DMS53 (cell line): ENCODE results near the gene STAMBP.
"Not testable (repeated sequence)": the region's sequence is repeated elsewhere in the genome, so short reads cannot be mapped to it uniquely, and the experiment has no call there.

Source experiments
- DNase-seq: peaks from one replicate; lab custom pipeline; 2025; lab: John Stamatoyannopoulos, UW

STAMBP gene

DNA sequence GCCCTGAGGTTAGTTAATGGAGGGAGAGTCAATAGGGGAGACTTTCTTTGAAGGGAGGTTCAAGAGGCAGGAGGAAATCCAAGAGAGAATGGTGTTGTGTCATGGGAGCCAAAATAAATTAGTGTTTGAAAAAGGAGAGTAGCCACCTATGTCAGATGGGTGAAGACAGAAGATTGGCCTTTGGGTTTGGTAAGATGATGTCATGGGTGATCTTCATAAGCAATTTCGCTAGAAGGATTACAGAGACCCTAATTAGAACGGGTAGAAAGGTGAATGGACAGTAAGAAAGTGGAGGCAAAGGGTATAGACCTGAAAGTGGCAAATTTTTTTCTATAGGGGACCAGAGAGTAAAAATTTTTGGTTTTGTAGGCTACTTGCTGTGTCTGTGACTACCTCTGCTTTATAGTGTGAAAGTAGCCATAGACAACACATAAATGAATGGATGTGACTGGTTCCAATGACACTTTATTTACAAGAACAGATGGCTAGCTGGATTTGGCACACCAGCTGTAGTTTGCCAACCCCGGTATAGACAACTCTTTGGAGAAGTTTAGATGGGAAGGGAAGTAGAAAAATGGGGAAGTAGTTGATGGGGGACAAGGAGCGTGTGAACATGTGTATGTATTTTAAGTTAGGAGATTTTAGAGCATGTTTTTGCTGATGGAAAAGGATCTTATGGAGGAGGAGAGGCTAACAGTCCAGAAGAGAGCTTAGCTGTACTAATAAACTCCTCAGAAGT lies 9.3 kb downstream of the STAMBP start:
- no peak for DNase-seq

DNA sequence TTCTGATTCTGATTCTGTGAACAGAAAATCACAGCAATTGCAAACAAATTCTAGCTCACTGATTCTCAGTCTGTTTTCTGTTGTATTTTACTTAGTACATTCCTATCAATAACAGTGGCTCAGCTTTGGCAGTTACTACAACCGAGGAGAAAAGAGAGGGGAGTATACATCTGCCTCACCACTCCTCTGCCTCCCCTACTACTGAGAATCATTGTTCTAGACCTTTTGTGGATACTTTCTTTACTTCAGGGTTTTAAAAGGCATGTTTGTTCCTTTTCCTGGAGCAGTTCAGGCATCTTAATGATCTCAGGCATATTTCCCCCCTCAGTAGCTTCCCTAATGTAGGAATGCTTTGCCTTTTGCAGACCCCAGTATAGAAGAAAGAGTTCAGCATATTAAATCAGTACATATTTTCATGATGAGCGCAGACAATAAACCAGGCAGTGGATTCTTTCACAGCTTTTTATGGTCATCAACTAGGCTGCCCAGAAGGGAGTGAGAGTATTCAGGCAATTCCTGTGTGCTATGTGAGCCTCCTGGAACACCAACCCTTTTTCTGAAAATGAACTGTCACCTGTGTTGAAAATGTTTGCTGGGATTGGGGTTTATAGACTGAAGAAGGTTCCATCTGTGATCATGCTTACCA lies 10.3 kb downstream of the STAMBP start:
- no peak for DNase-seq

DNA sequence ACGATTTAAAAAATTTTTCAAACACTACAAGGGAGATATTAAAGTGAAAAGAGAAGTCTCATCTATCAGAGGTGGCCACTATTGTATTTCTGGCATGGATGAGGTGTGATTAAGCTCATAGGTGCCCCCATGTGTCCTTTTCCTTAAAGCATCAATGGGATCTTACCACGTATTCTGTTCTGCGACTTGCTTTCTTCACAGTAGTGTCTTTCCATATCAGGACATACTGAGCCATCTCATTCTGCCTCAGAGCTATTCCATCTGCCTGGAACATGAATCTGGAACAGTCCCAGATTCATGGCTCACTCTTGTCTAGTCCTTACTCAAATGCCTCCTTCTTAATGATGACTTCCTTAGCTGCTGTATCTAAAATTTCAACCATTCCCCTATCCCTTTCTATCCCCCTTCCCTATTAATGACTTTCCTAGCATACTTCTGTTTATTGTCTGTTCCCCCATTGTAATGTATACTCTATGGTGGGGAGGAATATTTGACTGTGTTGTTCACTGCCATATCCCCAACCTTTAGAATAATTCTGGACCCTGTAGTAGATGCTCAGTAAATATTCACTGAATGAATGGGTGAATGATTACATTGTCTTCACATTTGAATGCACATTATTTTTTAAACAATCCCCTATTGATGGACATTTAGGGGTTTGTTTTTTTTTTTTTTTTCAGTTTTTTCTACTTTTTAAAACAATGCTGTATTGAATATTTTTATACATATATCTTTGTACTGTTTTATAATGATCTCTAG lies 11.1 kb downstream of the STAMBP start:
- DNase-seq: no peak

DNA sequence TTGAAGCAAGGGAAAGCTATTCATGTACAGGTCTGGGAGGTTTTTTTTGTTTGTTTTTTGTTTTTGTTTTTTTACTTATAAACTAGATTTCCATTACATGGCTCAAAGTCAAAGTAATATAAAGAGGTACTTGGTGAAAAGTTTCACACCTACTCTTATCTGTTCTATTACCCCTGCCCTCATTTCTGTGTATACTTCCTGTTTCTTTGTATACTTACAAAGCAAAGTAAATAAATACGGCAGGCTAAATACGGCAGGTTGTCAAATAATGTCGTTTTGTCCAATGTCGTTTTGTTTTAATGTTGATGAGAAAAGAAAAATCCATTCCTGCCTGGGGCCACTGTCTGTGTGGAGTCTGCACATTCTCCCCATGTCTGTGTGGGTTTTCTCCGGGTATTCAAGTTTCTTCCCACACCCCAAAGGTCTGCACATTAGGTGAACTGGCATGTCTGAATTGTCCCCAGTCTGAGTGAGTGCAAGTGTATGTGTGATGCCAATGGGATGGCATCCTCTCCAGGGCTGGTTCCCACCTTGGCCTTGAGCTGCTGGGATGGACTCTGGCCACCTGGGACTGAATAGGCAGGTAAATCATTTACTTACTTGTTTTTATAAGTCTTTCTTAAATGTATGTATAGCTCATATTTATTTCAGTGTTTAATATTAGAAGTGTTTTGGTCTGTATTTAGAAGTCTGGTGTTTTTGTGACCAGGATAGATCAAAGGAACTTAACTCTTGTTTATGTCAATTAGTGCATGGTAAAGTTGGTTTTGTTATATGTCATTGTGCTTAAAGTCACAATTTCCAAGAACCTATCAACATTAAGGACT lies 13.4 kb downstream of the STAMBP start:
- DNase-seq: peak; percentile 88

DNA sequence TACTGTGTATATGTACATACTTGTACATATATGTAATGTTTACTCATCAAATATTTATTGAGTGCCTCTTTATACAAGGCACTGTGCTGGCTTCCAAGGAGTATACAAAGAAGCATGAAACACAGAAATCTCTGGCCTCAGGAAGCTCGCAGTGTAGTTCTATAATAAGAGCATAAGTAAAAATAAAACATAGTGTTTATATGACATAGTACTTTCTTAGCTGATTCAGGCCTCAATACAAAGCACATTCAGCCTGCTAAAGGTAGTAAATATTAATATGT lies 13.9 kb downstream of the STAMBP start:
- DNase-seq: peak; percentile 88

DNA sequence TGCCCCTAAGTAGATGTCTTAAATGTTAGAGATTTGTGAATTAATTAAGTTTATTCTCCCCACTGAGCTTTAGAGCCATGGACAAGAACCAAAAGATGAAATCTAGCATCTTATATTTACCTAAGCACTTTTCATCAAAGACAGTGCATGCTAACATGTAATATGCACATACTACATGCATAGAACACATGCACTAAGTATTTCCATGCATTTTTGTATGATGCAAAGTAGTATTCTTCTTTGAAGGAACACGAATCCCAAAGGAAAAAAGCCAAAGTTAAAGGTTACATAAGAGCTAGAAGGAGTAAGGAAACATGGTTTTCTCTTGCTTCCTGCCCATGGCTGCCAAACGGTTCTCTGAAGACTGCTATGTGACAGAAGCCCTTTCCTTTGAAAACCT lies 15.3 kb downstream of the STAMBP start:
- no peak for DNase-seq

DNA sequence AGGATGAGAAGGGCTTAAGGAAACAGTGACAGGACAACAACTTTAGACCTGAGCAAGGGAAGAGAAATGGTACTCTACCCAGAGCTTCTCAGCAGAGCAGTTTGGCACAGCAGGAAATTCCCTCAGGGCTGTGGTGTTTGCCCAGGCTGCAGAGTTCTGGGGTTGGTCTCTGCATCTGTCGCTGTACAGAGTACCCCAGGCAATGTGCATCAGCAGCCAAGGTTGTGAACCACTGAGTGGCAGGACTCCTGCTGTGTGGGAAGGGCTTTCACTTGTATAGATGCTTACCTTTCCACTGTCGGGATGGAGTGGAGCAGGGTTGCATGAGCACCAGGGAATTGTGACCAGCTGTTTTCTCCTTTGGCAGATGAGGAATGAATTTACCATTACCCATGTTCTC lies 21.2 kb downstream of the STAMBP start:
- no peak for DNase-seq

DNA sequence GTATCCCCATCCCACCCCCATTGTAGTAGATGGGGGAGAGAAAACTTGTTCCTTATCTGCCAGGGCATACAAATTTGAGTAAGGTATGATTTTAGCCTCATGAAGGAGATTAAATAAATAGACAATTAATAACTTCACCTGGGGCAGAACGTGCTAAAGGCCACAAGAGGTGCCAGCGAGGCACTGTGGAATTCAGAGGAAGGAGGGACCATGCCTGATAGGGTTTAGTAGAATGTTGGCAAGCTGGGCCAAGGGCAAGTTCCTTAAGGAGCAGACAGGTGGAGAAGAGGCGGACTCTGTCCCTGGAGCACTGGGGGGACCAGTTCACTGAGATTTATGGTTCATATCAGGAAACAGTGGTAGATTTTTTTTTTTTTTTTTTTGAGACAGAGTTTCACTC lies 22.5 kb downstream of the STAMBP start:
- DNase-seq: peak; percentile 60

DNA sequence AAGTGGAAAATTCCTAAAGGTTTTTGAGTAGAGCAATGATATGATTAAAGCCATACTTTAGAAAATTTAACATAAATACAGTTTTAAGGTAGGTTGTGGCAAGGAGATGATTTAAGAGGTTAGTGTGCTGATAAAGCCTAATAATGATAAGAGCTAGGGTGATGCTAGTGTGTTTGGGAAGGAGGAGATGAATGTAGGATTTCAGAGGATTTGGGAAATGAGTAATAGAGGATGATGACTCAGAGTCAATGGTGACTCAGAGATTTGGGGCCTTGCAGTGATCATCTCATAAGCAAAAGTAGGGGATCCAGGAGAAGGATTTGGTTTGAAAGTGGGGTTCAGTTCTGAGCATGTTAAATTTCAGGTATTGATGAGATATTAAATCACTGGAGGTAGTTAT lies 23.3 kb downstream of the STAMBP start:
- no peak for DNase-seq

DNA sequence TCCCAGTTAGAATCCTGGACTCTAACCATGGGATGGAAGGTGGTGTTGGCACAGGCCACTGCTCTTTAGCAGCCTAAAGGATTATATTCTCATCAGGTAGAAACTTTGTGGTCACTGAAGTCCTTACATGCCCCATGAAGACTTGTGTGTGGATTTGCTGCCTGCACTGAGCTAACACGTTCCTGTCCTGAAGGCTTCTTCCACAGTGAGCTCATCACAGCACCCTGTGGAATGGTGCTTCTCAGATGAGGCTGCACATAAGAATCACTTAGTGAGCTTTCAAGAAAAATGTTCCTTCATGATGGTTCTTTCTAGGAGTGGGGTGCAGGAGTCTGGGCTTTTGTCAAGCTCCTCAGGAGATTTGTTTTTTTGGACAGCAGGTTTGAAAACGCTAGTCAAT lies 26.8 kb downstream of the STAMBP start:
- no peak for DNase-seq

DNA sequence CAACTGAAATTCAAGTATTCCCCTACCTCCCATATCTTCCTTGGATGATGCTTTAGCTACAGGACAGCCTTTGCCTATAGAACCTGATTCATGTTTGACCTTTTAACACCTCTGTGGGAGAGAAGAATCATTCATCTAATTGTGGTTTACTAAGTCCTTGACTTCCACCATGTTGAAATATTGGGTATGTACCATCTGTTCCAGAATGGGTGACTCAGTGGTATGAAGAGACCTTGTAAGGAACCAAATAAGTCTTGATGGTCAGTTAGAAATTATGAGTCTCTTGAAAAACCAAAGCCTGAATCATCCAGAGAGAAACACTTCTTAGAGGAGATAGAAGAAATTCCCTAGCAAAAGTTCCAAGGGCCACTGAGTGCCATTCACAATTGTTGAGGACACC lies 27.5 kb downstream of the STAMBP start:
- DNase-seq: no peak

DNA sequence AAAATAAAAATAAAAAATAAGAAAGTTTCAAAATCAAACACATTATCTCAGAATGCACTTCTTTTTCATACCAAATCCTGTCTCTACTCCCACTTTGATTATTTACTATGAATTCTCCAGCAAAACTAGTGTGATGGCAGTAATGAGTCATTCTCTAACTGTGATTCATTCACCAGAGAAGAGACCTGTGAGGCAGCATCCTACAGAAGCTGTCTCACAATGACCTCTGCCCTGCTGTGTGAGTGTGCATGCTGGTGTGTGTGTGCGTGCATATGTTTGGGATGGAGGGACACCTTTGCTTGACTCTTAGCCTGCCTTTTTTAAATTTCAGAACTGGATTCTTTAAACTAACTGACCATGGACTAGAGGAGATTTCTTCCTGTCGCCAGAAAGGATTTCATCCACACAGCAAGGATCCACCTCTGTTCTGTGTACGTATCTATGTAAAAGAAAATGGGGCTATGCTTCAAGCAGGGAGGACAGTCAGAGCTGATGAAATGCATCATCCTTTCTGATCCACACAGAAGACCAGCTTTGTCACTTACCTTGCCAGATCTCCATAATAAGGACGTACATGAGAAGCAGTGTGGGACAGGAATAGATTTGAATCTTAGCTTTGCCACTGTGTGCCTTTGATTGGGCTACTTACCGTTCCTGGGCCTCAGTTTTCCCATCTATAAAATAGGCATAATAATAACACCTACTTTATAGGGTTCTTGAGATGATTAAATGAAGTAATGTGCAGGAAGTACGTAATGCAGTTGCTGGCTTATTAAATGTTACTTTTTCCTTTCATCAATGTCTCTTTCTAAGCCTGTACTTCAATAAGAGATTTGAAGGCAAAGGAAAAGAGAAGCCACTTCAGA lies 31.2 kb downstream of the STAMBP start:
- DNase-seq: peak; percentile 47

DNA sequence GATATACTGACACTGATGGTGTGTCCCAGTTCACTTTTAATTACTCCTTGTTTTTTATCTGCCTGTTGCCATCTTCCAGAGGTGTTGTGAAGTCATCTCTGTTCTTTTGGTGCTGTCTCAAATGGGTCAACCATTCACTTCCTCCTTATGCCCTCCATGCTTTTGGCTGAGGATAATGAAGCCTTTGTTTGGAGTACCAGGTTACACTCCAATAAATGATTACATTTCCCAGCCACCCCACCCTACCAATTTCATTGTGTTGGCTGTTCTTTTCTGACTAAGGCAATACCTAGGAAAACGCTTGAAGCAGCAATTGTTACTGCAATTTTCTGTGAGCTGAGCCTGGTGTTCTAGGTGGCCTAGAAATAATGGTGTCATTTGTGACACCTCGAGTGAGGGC lies 34.2 kb downstream of the STAMBP start:
- DNase-seq: no peak

DNA sequence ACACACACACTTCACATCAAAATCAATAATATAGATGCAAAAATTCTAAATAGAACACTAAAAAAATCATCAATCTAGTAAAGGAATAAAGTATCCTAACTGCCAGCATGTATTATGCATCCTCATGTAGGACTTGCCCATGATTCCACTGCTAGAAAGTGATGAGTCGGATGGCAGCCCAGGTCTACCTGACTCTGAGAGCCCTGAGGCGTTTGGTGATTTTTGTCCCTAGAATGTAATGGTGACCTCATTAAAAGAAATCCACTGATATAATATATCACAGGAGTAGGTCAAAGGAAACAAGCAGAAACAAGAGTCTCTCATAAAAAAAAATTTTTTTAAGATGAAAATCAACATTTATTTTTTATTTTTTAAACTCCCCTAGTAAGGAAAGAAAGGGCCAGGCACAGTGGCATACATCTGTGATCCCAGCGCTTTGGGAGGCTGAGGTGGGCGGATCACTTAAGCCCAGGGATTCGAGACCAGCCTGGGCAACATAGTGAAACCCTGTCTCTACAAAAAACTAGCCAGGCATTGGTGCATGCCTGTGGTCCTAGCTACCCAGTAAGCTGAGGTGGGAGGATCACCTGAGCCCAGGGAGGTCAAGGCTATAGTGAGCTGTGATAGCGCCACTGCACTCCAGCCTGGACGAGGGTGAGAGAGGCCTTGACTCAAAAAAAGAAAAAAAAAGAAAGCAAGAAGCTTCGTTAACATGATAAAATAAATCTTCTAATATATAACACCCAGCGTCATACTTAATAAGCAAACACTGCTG lies 39.6 kb downstream of the STAMBP start:
- no peak for DNase-seq

DNA sequence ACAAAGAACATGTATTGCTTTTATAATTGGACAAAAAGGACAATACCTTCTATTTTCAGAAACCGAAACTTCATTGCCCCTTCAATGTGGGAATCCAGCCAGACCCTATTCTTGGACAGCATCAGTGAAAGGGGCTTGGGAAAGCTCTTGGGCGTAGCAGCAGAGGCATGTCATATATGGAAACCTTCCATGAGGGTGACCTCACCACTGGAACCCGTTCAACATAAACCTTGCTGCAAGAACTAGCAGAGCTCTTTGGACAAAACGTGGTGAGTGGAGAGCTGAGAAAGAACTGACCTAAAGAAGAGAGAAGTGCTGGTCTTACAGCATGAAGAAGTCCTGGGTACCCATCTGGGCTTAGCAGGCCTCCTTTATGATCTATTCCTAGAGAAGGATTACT lies 41.3 kb downstream of the STAMBP start:
- DNase-seq: no peak

DNA sequence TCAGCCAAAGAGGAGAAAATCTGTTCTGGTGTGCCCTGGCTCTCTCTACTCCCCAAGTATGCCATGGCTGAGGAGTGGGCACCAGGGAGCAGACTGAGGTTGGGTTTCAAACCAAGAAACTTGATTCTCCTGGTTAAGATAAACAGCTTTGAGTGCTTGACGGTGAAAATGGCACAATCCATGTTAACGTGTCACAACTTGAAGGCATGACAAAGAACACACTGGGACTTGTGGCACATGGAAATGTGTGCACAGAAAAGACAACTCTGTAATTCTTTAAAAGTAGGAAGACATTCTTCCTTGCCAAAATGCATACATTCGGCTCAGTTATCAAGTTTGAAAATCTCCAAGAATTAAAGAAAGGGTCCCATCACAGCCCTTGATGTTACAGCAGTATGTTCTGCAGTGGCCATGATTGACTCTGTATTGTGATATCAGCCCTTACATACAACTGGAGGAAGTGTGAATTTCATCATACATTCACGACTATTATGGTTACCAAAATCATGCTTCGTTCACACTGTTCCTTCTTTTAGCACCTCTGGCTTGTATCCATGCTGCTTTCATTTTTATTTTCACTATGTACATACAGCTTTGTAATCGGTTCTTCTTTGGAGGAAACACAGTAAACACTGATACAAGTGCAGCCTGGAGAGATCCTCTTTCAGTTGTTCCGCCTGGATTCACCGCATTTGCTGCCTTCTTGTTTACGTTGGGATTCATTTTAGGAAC lies 48.5 kb downstream of the STAMBP start:
- peak; percentile 85 for DNase-seq

DNA sequence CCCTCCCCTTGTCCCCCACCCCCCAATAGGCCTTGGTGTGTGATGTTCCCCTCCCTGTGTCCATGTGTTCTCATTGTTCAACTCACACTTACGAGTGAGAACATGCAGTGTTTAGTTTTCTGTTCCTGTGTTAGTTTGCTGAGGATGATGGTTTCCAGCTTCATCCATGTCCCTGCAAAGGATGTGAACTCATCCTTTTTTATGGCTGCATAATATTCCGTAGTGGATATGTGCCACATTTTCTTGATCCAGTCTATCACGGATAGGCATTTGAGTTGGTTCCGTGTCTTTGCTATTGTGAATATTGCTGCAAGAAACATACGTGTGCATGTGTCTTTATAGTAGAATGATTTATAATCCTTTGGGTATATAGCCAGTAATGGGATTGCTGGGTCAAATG lies 49.2 kb downstream of the STAMBP start:
- DNase-seq: not testable (repeated sequence)

DNA sequence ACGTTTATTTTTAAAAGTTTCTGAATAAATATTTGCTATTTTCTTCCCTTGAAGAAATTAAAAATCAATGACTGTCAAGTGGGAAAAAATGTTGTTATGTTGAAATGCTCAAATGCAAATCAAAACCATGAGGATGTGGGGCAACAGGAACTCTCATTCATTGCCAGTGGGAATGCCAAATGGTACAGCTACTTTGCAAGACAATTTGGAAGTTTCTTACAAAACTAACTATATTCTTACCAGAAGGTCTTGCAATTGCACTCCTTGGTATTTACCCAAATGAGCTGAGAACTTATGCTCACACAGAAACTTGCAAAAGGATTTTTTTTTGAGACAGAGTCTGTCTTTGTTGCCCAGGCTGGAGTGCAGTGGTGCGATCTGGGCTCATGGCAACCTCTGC lies 56.6 kb downstream of the STAMBP start:
- no peak for DNase-seq

DNA sequence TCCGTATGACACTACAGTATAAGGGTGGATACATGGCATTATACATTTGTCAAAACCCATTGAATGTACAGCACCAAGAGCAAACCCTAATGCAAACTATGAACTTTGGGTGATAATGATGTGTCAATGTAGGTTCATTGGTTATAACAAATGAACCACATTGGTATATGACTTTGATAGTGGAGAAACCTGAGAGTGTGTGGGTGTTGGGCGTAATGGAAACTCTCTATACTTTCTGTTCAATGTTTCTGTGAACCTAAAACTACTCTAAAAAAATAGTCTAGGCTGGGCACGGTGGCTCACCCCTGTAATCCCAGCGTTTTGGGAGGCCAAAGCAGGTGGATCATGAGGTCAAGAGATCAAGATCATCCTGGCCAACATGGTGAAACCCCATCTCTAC lies 57.6 kb downstream of the STAMBP start:
- DNase-seq: no peak
